SHP77 treated with DMSO at 0.1 percent for 48 hours (cell line): ENCODE measurements around the gene FDX1.

Experiments used
- DNase-seq: peaks from one replicate; lab custom pipeline; 2025; lab: John Stamatoyannopoulos, UW

FDX1 gene

DNA sequence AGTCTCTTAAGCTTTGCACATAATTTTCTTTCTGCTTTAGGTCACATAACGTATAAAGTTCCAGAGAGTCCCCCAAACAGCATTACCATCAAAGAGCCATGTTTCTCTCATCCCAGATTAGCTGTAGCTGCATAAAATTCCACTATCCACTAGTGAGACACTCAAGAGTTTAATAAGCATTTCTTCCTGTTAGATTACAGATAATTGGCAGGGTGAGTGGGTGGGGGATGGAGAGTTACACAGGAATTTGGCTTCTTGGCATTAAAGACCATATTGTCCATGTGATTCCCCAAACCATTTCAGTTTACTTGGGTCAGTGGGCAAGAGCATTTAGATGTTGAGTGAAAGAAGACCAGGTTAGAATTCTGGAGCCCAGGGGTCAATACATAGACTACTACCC is 82.3 kb downstream of the FDX1 start:
- no peak for DNase-seq

DNA sequence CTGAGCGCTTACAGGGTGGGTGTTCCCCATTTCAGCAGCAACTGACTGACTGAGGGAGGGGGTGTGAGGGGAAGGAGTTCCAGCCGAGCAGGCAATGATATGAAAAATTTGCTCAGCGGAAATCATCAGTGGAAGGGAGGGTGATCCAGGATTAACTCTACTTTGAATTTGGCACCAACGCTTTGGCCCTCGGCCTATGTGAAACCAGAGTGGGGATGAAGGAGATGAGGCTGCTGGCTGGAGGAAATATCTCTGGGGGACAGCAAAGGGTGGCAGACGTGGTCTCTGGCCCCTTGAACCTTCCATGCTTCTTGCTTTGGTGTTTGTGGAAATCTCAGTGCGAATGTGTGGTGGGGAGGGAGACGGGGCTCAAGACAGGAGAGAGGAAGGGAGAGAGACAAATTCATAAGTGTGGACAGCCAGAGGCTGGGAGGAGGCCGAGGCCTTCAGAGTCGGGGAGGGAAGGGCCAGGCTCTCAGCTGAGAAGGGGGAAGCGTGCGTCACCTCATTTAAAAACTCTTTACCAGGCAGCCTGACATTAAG is 83.6 kb downstream of the FDX1 start:
- DNase-seq, result no peak

DNA sequence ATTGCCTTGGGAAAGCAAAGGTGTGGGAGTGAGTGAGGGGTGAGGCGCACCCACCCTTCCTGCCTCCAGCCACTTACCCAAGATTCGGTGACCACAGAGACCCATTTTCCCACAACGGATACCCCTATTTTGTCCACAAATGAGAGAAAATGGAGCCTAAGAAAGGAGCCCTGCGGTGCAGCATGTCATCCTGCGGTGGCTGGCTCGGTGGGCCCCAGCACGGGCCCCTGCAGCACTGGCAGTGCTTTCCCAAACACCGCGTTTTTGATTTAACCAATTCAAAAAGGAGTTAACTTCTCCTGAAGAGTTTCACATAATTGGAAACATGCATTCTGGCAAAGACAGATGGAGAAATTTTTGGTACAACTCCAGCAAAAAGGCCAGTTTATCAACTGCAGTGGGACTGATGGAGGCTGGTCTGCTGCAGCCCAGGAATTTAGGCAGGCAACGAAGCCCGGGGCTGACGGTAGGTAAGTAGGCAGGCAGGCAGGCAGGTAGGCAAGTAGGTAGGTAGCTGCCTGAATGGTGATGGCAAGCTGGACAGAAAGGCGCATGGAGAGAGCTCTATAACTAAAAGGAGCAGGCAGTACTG is 84.2 kb downstream of the FDX1 start:
- DNase-seq, result no peak
